Activated CD8-positive, alpha-beta memory T cell treated with anti-CD3 and anti-CD28 coated beads for 1 hour (primary cell): ENCODE measurements around the gene CLDN1.
"Not testable (repeated sequence)": the region's sequence is repeated elsewhere in the genome, so short reads cannot be mapped to it uniquely, and the experiment has no call there.

Experiments used
- DNase-seq, 2 donors: peaks; one replicate each; pipeline ENCODE4 v3.0.0-alpha.2; 2020; ENCODE audit warnings: low read depth in 1 of 2; ENCODE audit errors: extremely low read depth in 1 of 2

The CLDN1 gene

GRCh38 chr3:190301591-190301990 lies 20.7 kb downstream of the CLDN1 start:
- no peak for DNase-seq

- DNase-seq = no peak
Observed at GRCh38 chr3:190299969-190300368, 22.3 kb downstream of the CLDN1 start.

DNA sequence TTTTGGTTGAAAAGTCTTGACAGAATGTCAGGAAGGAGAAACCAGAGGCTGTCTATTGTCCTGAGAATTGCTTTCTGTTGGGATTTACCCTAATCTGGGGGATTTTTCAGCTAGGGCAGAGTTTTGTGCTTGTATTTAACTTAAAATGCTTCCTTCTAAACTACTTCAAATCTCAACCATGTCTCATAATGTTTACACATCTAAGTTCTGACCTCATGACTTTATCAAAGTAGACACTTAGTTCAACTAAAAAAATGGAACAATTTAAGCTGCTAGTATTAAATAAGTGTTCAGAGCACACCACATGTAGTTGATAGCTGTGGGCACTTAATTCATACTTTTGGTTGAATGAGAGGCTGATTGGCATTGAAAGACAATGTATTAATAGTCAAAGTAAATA lies 28.2 kb downstream of the CLDN1 start:
- DNase-seq = no peak

- DNase-seq = no peak
Observed at GRCh38 chr3:190293621-190294020, 28.6 kb downstream of the CLDN1 start.

- no peak for DNase-seq
Observed at GRCh38 chr3:190291994-190292584, 30.2 kb downstream of the CLDN1 start.

DNA sequence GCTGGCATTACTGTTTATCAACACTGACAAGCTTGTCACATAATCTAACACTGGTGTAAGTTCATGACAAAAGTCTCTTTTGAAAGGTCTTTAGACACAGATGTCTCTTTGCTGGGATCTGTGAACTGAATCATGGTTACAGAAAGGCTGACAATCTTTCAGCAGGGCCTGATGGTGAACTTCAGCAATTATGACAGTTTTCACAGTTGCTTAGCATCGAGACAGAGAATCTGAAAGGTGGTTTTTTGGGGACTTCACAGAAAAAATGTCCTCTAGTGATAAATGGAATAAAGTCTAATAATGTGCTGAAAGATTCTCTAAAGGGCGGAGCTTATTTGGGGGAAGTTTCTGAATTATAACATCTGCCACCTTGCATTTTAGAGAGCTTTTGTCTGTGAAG lies 32.3 kb downstream of the CLDN1 start:
- DNase-seq = no peak

DNA sequence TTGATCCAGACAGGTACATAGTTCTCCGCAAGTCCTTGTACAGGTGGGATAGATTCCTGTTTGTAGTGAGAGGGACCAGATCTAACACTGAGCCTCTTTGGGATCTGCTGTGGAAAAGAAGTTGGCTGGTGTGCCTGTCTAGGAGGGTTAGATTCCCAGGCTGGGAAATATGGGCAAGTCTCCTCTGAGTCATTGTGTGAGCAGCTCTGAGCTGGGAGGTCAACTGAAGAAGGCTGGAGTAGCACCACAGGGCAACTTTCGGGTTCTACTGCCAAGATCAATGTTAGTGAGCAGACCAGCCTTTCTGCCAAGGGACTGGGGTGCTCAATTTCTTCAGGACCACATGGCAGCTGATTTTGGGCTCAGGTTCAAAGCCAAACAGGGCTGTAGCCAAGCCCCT lies 33.4 kb downstream of the CLDN1 start:
- DNase-seq = no peak

GRCh38 chr3:190286014-190286413 lies 36.2 kb downstream of the CLDN1 start:
- DNase-seq = no peak

GRCh38 chr3:190281308-190282051 lies 40.8 kb downstream of the CLDN1 start:
- no peak for DNase-seq

DNA sequence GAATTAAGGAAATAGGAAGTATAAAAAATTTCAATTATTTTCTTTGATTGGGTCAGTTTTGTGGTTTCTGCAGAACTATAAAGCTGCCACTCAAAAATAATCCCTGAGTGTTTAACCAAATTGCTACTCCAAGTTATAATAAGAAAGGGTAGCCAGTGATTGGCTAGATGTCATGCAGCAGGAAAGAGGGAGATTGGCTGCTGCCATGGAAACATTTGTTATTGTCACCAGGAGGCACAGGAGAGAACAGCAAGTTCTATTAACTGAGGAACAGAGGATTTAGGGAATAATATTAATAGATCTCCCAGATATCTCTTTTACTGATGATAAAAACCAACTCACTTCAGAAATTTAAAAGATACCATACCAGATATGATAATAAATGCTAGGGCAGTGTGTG lies 42.6 kb downstream of the CLDN1 start:
- DNase-seq = no peak

DNA sequence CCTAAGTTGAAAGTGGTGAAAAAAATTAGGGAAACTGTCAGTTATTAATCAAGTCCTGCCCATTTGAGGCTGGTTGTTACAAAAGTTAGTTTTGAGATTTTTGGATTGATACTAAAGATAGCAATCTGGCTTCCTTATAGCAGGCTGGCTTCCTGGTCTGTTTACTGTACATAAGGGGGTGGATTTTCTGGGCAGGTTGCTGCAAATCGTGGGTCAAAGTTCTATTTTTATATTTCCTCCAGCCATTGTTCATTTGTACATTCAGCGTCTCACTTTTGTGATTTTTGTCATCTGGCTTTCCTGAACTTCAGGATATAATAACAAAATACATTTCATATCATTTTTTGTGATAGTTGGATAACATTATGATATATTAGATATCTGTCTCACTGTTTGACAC lies 49.5 kb downstream of the CLDN1 start:
- no peak for DNase-seq

DNA sequence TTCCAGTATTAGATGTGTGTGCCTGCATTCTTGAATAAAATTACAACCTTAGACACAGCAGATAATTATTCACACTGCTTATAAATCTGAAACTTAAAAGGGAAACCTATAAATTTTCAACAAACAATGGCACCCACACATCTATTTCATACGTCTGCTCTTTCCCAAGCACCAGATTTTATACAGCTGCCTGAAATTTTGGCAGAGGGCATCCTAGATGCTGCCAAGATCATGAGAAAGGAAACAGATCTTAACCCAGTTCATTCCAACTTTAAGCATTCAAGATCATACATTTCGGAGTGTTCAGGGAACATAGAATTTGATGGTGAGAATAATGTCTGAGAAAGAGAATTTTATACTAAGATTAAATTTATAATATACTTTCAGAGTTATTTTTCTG lies 53.1 kb downstream of the CLDN1 start:
- no peak for DNase-seq

DNA sequence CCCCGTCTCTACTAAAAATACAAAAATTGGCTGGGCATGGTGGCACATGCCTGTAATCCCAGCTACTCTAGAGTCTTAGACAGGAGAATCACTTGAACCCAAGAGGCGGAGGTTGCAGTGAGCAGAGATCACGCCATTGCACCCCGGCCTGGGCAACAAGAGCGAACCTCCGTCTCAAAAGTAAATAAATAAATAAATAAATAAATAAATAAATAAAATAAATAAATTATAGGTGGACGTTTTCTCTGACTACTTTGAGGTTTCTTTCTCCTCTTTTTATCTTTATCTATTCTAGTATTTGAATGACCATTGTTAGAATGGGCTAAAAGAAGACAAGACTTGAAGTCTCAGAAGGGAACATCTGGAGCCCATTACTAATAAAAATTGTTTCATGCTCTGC lies 54.8 kb downstream of the CLDN1 start:
- DNase-seq = not testable (repeated sequence)

- no peak for DNase-seq
Observed at GRCh38 chr3:190266913-190267290, 55.3 kb downstream of the CLDN1 start.

- DNase-seq = no peak
Observed at GRCh38 chr3:190266265-190266912, 55.9 kb downstream of the CLDN1 start.

GRCh38 chr3:190265796-190266195 lies 56.5 kb downstream of the CLDN1 start:
- no peak for DNase-seq

GRCh38 chr3:190265126-190265525 lies 57.1 kb downstream of the CLDN1 start:
- DNase-seq = no peak

DNA sequence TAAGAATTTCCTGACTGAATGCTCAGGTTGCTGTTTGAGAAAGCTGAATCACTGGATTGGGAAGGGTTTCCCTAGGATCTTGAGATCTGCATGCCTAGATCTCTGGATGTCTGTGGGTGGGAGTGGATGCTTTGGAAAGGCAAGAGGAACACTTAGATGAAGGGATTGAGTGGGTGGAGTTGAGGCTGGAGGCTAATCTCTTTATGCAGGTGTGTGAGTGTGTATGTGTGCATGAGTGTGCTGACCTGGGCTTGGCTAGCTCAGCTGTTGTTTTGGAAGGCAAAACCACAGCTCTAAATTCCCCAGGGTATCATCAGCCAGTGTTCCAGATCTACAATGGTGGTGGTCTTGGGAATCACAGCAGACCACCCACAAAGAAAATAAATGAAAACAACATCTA lies 60.5 kb downstream of the CLDN1 start:
- DNase-seq = no peak

- DNase-seq = no peak
Observed at GRCh38 chr3:190261015-190261414, 61.2 kb downstream of the CLDN1 start.

DNA sequence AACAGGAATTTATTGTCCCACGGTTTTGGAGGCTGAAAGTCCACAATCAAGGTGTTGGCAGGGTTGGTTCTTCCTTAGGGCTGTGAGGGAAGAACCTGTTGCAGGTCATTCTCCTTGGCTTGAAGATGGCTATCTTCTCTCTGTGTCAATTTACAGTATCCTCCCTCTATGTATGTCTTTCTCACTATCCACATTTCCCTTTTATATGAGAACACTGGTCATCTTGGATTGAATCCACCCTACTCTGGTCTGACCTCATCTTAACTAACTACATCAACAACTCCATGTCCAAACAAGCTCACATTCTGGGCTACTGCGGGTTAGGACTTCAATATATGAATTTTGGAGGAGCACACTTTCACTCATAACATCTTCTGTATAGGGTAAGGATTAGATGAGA lies 61.9 kb downstream of the CLDN1 start:
- DNase-seq = no peak

DNA sequence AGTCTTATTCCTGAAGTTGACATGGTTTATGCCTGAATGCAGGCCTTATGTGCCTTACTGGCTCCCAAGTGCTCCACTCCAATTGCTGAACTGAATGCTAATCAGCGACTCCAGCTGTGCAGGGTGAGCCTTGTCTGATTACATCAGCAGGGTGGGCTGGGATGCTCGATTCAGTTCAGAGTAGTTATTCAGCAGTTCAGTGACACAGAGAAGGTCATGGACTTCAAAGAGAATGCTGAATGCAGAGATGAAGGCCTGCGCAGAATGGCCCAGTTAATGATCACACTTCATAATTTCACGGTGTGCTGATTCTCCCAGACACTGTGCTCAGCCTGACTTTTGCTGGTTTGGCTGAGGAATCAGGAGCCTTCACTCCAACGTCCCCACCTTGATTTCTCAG lies 63.6 kb downstream of the CLDN1 start:
- DNase-seq = no peak
